Suprapubic skin (tissue), 4 donors: ENCODE measurements around the gene CYP2A7. TPM values are rescaled to one million over a fixed set of nuclear protein-coding genes. Genes with fewer than 3 reads are reported as not detected.
A peak's percentile ranks its signal among the peaks of the same experiment; 100 is the strongest.
"Not testable (repeated sequence)": the region's sequence is repeated elsewhere in the genome, so short reads cannot be mapped to it uniquely, and the experiment has no call there.

ENCODE experiments used
- DNase-seq, 2 donors: peaks; one replicate each; pipeline ENCODE4 v3.0.0-alpha.2; 2019; ENCODE audit warnings: low spot score in 2 of 2
- H3K27ac ChIP-seq: fragments of 200-600 bp; sonication (generic); one replicate; pipeline ENCODE4 v1.5.1; 2019
- H3K27me3 ChIP-seq: fragments of 200-600 bp; sonication (generic); one replicate; pipeline ENCODE4 v1.5.1; 2019
- H3K36me3 ChIP-seq: fragments of 200-600 bp; sonication (generic); one replicate; pipeline ENCODE4 v1.5.1; 2019
- H3K4me1 ChIP-seq: fragments of 200-600 bp; sonication (generic); one replicate; pipeline ENCODE4 v1.5.1; 2019
- H3K4me3 ChIP-seq: fragments of 200-600 bp; sonication (generic); one replicate; pipeline ENCODE4 v1.5.1; 2019; ENCODE audit warnings: mild to moderate bottlenecking
- H3K9me3 ChIP-seq: fragments of 200-600 bp; sonication (generic); one replicate; pipeline ENCODE4 v1.5.1; 2019
- EP300 ChIP-seq: sonication (generic); formaldehyde crosslinking; IDR thresholded peaks from one replicate; pipeline ENCODE4 v1.6.1; 2017; ENCODE audit warnings: antibody characterized with exemption
- POLR2A ChIP-seq, 2 donors: fragments of 450-650 bp; IDR thresholded peaks; one replicate each; pipeline ENCODE4 v1.6.1; 2017; ENCODE audit warnings: antibody characterized with exemption in 2 of 2, mild to moderate bottlenecking in 2 of 2, moderate library complexity in 2 of 2
- POLR2AphosphoS5 ChIP-seq, 3 donors: sonication (generic); formaldehyde crosslinking; IDR thresholded peaks; one replicate each; pipeline ENCODE4 v1.6.1; 2017; ENCODE audit warnings: antibody characterized with exemption in 3 of 3
- WGBS: methylation state at CpG from one replicate; pipeline ENCODE4 v1.1.5; 2018; 5-methylcytosine and 5-hydroxymethylcytosine counted together
- total RNA-seq, 4 donors: library from RNA; depleted of rRNA; stranded (reverse); fragments of >200 nt; gene quantifications; one replicate each; pipeline ENCODE4 v1.1.0, GENCODE V29; 2016
- TF ChIP-seq, protein P1 (sequence below), 2 donors: fragments of 200-600 bp in 1 of 2; fragments of 450-650 bp in 1 of 2; sonication (generic) in 1 of 2; IDR thresholded peaks; one replicate each; pipeline ENCODE4 v1.5.1; 2016 to 2019; ENCODE audit warnings: antibody characterized with exemption in 2 of 2, mild to moderate bottlenecking in 1 of 2, moderate library complexity in 1 of 2

Gene CYP2A7
- total RNA-seq, 4 donors from 2014 or later = not detected

DNA sequence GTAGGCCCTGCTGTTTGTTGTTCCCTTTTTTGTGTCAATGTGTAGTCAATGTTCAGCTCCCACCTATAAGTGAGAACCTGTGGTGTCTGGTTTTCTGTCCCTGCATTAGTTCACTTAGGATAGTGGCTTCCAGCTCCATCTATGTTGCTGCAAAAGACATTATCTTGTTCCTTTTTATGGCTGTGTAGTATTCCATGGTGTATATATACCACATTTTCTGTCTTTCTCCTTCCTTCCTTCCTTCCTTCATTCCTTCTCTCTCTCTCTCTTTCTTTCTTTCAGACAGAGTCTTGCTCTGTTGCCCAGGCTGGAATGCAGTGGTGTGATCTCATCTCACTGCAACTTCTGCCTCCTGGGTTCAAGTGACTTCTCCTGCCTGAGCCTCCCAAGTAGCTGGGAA lies 52.8 kb downstream of the CYP2A7 start:
- TF ChIP-seq, protein P1, sequence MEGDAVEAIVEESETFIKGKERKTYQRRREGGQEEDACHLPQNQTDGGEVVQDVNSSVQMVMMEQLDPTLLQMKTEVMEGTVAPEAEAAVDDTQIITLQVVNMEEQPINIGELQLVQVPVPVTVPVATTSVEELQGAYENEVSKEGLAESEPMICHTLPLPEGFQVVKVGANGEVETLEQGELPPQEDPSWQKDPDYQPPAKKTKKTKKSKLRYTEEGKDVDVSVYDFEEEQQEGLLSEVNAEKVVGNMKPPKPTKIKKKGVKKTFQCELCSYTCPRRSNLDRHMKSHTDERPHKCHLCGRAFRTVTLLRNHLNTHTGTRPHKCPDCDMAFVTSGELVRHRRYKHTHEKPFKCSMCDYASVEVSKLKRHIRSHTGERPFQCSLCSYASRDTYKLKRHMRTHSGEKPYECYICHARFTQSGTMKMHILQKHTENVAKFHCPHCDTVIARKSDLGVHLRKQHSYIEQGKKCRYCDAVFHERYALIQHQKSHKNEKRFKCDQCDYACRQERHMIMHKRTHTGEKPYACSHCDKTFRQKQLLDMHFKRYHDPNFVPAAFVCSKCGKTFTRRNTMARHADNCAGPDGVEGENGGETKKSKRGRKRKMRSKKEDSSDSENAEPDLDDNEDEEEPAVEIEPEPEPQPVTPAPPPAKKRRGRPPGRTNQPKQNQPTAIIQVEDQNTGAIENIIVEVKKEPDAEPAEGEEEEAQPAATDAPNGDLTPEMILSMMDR (IDR thresholded peaks at IDR 0.05) = no peak
- no peak for TF ChIP-seq POLR2AphosphoS5 (IDR thresholded peaks at IDR 0.05)
- TF ChIP-seq POLR2A (IDR thresholded peaks at IDR 0.05) = no peak
- no peak for TF ChIP-seq EP300

DNA sequence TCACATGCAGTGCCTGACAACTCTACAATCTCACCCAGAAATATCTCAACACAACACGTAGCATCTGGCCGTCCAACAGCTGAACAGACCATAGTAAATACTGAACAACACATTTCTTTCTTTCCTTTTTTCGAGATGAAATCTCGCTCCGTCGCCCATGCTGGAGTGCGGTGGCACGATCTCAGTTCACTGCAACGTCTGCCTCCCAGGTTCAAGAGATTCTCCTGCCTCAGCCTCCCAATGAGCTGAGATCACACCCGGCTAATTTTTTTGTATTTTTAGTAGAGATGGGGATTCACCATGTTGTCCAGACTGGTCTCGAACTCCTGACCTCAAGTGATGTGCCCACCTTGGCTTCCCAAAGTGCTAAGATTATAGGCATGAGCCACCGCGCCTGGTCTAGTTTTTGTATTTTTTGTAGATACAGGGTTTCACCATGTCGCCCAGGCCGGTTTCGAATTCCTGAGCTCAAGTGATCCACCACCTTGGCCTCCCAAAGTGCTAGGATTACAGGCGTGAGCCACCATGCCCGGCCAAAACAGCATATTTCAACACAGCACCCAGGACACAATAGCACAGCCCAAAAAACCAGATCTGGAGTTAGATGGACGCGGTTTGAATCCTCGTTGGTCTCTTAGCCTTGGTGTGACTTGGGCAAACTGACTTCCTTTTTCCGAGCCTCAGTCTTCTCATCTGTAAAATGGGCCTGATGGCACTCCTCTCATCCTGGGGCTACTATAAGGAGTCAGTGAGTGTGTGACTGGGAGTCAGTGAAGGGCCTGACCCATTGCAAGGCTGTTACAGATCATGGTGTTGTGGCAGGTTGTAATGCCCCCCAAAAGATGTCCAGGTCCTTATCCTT lies 54.4 kb downstream of the CYP2A7 start:
- no peak overlapping the region for H3K27ac ChIP-seq
- TF ChIP-seq POLR2AphosphoS5 (IDR thresholded peaks at IDR 0.05) (no peak), EP300 (no peak), POLR2A (IDR thresholded peaks at IDR 0.05) (no peak)
- TF ChIP-seq, protein P1 (IDR thresholded peaks at IDR 0.05) = no peak
- peaks cover 6% of the 10 kb centered on the region for H3K4me1 ChIP-seq
- peaks cover 7% of the 10 kb centered on the region for H3K36me3 ChIP-seq
- 94% methylated on average over 22 of the region's 22 CpGs for WGBS
- no peaks in the 10 kb centered on the region for H3K9me3 ChIP-seq
- no peaks in the 10 kb centered on the region for H3K27me3 ChIP-seq
- no peak for DNase-seq
- H3K4me3 ChIP-seq = no peak overlapping the region

More for the DNA sequence above, 52.8 kb downstream of the CYP2A7 start:
- H3K9me3 ChIP-seq = no peaks in the 10 kb centered on the region
- H3K36me3 ChIP-seq = peaks cover 7% of the 10 kb centered on the region
- H3K27me3 ChIP-seq = no peaks in the 10 kb centered on the region
- peaks cover 4% of the 10 kb centered on the region for H3K4me1 ChIP-seq
- H3K27ac ChIP-seq = no peak overlapping the region
- DNase-seq = no peak
- no peak overlapping the region for H3K4me3 ChIP-seq

GRCh38 chr19:40826699-40827385 lies 55.2 kb downstream of the CYP2A7 start:
- WGBS = 80% methylated on average over 29 of the region's 29 CpGs

GRCh38 chr19:40826312-40826698 lies 55.7 kb downstream of the CYP2A7 start:
- not testable (repeated sequence) for H3K9me3 ChIP-seq, H3K27me3 ChIP-seq, H3K4me1 ChIP-seq, H3K27ac ChIP-seq, DNase-seq, H3K4me3 ChIP-seq, H3K36me3 ChIP-seq
- 90% methylated on average over 10 of the region's 14 CpGs for WGBS

More at GRCh38 chr19:40826699-40827385, 55.2 kb downstream of the CYP2A7 start:
- not testable (repeated sequence) for H3K9me3 ChIP-seq, H3K27me3 ChIP-seq, H3K4me3 ChIP-seq, H3K27ac ChIP-seq, H3K36me3 ChIP-seq, H3K4me1 ChIP-seq, DNase-seq

GRCh38 chr19:40825460-40826095 lies 56.5 kb downstream of the CYP2A7 start:
- 100% methylated on average over 1 of the region's 6 CpGs for WGBS
- H3K27me3 ChIP-seq, H3K9me3 ChIP-seq, H3K4me3 ChIP-seq, H3K36me3 ChIP-seq, H3K27ac ChIP-seq, H3K4me1 ChIP-seq: not testable (repeated sequence)
- DNase-seq = peak in 1 of 2 donors; percentile 60

Other genes with a start within 250 kb of the CYP2A7 start
- 10 to 100 TPM; 20.5 to 38.2 (median 29.3) TPM for gene NUMBL, start 191.6 kb downstream of the CYP2A7 start, total RNA-seq
- 10 to 100 TPM; 31.2 to 53.8 (median 39.3) TPM for gene COQ8B, start 165.3 kb downstream of the CYP2A7 start, total RNA-seq
- gene ITPKC, start 165.1 kb downstream of the CYP2A7 start, total RNA-seq = 10 to 100 TPM; 52.9 to 93.8 (median 70.9) TPM
- gene ACTMAP, start 131.8 kb downstream of the CYP2A7 start, total RNA-seq = 1 to 10 TPM; 3.8 to 9.9 (median 5.4) TPM
- 10 to 100 TPM; 49.6 to 52.2 (median 51.0) TPM for gene SNRPA, start 131.0 kb downstream of the CYP2A7 start, total RNA-seq
- 10 to 100 TPM in 2 of 4 donors, 1 to 10 TPM in 2; 4.8 to 15.1 (median 9.9) TPM for gene MIA, start 106.7 kb downstream of the CYP2A7 start, total RNA-seq
- 10 to 100 TPM; 12.4 to 20.7 (median 17.0) TPM for gene RAB4B, start 104.0 kb downstream of the CYP2A7 start, total RNA-seq
- gene EGLN2, start 83.0 kb downstream of the CYP2A7 start, total RNA-seq = 10 to 100 TPM; 31.5 to 51.2 (median 37.6) TPM
- not detected for gene CYP2A6, start 31.8 kb downstream of the CYP2A7 start, total RNA-seq
- 1 to 10 TPM in 2 of 4 donors, under 1 TPM in 1, not detected in 1; 0.13 to 4.2 (median 1.0) TPM for gene CYP2B6, start 109.1 kb upstream of the CYP2A7 start, total RNA-seq
- not detected for gene CYP2A13, start 206.2 kb upstream of the CYP2A7 start, total RNA-seq
- gene CYP2F1, start 232.2 kb upstream of the CYP2A7 start, total RNA-seq = not detected